Measurements from ENCODE around the gene LIMS2.

The LIMS2 gene

DNA sequence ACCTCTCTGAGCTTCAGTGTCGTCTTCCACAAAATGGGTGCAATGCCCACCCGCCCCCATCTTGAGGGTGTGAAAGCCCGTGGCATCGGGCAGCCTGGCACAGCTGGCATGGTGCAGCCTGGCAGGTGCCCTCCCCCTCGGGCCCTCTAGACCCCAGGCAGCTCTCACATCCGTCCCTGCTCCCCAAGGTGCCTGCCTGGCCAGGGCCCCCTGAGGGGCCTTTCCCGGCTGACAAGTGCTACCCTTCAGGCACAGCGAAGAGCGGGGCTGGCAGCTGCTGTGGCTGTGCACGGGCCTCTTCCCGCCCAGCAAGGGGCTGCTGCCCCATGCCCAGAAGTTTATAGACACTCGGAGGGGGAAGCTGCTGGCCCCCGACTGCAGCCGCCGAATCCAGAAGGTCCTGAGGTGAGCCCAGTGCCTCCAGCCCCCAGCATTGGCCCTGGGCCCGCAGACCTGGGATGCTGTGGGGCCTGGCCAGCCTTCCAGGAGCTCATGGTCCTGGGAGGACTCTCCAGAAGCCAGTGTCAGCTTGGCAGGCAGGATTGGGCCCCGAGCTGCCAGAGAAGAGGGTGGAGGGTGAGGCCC, 43.2 kb downstream of the LIMS2 start:
- no peak for DNase-seq

DNA sequence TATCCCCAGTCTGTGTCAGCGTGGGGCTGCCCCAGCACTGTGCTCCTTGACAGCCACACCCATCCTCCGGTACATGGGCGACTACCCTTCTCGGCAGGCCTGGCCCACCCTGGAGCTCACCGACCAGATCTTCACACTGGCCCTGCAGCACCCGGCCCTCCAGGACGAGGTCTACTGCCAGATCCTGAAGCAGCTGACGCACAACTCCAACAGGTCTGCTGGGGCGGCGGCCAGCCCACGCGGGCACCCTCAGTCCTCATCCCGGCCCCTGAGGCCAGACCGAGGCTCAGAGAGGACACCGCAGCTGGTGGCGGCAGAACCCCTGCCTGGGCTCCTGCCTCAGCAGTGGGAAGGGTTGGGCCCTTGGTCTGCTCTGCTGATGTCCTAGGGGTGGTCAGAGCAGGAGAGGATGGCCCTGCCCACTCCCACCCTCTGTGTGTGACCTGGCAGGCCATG, 43.8 kb downstream of the LIMS2 start:
- DNase-seq = no peak

GRCh38 chr2:127630864-127631540, 44.3 kb downstream of the LIMS2 start:
- no peak for DNase-seq

DNA sequence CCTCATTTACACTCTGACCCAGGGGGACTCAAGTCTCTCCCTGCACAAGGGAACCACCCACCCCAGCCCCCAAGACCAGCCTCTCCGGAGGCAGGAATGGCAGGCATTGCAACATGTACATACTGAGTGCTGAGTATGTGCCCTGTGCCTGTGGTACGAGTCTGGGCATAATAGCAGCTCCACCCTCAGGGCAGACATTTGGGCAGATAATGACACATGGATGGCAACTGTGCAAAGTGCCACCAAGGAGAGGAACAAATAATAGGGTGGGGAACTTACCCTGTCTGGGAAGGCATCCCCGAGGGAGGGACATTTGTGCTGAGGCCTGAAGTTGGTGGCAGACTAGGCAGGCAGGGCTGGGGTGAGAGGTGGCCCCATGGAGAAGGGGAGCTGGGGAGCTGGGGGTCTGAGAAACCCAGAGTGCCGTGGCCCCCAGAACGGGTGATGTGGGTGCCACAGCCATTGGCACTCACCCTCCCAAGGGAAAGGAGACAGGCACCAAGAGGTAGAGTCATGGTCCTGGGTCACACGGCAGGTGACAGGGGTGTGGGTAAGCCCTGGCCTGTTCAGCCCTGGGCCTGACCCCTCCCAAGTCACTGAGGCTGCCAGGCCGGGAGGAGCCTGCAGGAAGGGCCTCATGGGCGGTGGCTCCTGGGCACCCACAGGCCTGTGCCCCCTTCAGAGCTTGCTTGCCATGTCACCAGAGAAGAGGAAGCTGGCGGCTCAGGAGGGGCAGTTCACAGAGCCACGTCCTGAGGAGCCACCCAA, 45.0 kb downstream of the LIMS2 start:
- no peak for DNase-seq

DNA sequence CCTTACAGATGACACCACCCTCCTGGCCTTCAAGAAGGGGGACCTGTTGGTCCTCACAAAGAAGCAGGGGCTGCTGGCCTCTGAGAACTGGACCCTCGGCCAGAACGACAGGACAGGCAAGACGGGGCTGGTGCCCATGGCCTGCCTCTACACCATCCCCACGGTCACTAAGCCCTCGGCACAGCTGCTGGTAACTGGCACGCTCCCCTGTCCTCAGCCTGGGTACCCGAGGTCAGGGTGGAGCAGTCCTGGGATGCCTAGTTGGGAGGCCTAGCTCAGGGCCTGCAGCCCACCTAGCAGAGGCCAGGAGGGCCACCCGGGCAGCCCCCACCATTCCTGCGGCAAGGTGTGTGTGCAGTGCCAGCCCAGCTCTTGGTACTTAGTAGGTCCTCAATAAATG, 45.7 kb downstream of the LIMS2 start:
- DNase-seq = no peak

DNA sequence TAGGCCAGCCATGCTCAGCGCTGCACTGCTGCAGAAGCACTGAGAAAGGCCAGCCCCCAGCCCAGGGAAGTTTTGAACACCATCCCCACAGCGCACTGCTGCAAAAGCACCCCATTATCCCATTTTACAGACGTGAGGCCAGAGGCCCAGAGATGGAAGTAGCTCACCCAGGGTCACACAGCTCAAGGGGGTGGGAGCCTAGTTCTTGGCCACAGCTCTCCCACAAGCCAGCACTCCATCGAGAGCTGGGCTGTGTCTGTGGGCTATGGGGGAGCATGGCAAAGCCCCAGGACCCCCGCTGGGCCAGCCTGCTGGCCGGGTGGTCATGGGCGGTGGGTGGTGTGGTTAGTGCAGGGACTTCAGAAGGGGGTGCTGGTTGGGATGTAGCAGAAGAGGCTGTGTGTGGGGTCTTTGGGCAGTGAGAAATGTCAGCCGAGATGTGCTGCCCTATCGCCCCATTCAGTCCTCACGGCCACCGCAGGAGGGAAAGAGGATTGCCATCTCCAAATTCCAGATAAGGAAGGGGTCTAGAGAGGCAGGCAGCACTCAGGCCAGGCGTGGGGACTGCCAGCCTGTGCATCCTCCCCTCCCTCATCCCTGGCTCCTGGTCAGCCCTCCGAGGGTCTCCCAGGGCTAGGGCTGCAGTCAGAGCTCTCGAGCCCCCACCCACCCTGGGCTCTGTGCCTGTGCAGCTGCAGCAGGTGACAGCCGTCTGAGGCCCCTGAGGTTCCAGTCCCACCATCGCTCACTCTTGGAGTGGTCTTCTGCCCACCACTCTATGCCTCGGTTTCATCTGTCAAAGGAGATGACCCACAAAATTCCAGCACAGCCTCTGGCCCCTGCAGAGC, 46.3 kb downstream of the LIMS2 start:
- no peak for DNase-seq

GRCh38 chr2:127627740-127628571, 47.4 kb downstream of the LIMS2 start:
- DNase-seq = no peak

GRCh38 chr2:127626917-127627739, 48.2 kb downstream of the LIMS2 start:
- no peak for DNase-seq

- no peak for DNase-seq
These were observed 49.2 kb downstream of the LIMS2 start for GRCh38 chr2:127626175-127626574.

- DNase-seq = no peak
These were observed 49.8 kb downstream of the LIMS2 start for GRCh38 chr2:127625572-127625951.

DNA sequence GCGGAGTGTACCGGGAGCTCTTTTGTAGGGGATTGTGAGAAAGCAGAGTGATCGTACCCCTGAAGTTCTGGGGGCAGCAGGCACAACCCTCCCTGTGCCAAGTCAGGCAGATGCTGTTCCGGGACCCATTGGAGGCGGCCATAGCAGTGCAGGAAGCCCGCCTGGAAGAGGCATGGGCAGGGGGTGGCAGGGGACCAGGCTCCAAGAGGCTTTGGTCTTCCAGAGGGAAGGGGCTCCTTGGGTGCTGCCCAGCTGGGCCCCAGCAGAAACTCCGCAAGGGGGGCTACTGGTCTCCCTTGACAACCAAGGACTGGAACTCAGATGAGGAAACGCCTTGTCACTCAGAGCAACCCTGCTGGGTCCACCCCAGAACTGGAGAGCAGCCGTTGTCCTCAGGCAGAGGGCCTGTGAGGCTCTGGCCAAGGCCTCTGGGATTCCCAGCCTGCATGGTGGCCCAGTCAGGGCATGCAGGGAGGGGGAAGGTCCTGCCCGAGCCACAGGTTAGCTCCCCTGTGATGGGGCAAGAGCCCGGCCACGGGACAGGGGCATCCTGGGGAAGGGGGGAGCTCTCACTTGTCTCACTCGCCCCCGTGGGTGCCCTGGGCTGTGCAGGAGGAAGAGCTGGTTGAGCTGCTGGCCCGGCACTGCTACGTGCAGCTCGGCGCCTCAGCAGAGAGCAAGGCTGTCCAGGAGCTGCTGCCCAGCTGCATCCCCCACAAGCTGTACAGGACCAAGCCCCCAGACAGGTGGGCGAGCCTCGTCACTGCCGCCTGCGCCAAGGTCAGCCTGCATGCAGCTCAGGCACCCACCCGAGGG, 50.4 kb downstream of the LIMS2 start:
- no peak for DNase-seq

- no peak for DNase-seq
These were observed 51.0 kb downstream of the LIMS2 start for GRCh38 chr2:127624320-127624755.

DNA sequence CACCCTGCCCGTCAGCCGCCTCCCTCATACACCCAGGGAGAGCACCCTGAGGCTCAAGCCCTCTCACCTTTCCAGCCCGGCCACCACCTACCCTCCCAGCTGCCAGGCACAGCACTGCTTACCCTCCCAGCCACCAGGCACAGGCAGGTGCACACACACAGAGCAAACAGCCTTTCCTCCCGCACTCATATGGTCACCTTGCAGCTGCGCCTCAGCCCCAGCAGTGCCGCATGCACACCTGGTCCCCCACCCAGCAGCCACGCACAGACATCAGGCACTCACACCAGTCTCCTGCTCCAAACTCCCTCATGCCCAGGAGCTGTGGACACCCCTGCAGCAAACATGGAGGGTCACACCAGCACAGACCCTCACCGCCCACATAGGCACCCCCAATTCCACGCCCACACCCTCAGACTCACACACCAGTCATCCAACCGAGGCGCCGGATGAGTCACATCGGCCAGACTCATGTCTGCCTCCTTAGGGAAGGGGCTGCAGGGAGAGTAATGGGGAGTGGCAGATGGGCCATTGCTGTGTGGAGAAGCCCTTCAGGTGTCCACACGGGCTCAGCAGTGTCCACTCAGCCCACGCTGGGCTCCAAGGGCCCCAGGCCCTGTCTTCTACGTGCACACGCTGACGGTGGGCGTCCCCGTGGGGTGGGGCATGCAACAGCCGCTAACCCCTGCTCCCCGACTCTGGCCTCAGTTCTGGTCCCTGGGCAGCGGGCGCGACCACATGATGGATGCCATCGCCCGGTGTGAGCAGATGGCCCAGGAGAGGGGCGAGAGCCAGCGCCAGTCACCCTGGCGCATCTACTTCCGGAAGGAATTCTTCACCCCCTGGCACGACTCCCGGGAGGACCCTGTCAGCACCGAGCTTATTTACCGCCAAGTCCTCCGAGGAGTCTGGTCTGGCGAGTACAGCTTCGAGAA, 51.7 kb downstream of the LIMS2 start:
- DNase-seq = no peak

DNA sequence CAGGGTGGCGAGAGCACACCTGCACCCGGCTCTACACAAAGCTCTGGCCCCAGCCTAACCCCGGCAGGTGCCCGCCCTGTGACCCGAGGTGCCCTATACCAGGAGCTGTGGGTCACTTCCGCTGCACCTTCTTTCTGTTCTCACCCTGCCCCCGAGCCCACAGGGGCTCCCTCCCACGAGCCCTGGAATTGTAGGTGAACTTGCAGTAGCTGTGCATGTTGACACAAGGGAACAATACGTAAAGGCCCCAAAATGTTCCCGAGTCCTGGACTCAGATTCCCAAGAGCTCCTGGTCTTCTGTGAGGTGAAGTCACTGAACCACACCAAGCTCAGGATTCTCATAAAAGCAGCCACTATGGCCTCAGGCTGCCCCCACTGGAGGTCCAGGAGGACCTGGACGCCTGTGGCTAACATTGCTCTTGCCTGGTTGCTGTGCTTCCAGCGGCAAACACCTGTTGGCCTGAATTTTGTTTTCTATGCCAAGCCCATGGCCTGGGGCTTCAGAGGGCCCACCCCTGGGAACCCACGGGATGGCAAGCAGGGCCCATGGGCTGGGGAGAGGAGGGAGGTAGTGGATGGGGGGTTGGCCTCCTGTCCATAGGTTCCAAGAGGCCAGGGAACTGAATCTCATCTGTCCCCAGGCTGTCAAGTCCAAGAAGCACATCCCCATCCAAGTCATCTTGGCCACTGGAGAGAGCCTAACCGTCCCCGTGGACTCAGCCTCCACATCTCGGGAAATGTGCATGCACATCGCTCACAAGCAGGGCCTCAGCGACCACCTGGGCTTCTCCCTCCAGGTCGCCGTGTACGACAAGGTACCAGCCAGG, 52.6 kb downstream of the LIMS2 start:
- no peak for DNase-seq

- no peak for DNase-seq
These were observed 53.3 kb downstream of the LIMS2 start for GRCh38 chr2:127621981-127622431.

- DNase-seq = no peak
These were observed 54.5 kb downstream of the LIMS2 start for GRCh38 chr2:127620866-127621265.

DNA sequence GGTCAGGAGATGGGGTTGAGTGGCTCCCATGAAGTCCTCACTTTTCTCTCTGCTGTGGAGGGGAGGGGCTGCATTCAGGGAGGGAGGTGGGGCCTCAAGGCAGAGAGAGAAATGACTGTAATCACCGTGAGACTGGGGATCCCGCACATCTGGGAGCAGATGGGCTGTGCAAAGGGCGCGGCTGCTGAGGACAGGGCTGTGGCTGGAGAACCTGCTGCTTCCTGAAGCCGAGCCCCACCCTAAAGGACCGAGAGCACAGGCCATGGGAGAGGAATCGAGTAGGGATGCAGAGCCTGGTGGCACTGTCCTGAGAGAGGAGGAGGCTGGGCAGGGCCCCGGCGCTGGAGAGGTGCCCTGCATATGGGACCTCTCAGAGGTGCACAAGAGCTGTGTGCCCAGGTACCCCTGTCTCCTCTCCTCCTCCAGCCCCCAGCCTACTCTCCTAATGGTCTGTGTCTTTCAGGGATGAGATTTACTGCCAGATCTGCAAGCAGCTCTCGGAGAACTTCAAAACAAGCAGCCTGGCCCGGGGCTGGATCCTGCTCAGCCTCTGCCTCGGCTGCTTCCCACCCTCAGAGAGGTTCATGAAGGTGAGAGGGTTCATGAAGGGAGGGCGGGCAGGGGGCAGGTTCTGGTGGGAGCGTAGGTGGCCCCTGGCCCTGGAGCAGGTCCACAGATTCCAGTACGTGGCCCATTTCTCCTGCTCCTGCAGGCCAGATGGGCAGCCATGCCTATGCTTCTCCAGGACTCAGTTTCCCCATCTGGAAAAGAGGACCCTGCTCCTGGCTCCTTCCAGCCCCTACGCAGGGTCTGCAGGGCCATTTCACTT, 55.2 kb downstream of the LIMS2 start:
- DNase-seq = no peak
